Hepatocyte (in vitro differentiated cells): ENCODE results near the gene DPP9.

Source experiments
- CTCF ChIP-seq: fragments of 200-600 bp; sonication (generic); IDR thresholded peaks from 2 replicates; pipeline ENCODE4 v1.5.1; 2016; ENCODE audit warnings: antibody characterized with exemption, mild to moderate bottlenecking; ENCODE audit not compliant: poor library complexity
- EZH2 ChIP-seq: fragments of 200-600 bp; sonication (generic); IDR thresholded peaks from 2 replicates; pipeline ENCODE4 v1.6.1; 2016; ENCODE audit warnings: antibody characterized with exemption, mild to moderate bottlenecking, borderline replicate concordance
- EZH2phosphoT487 ChIP-seq: fragments of 200-600 bp; sonication (generic); IDR thresholded peaks from one replicate; pipeline ENCODE4 v1.6.1; 2018; ENCODE audit warnings: antibody characterized with exemption, mild to moderate bottlenecking, low read depth, moderate library complexity; ENCODE audit not compliant: unreplicated experiment, severe bottlenecking

DNA sequence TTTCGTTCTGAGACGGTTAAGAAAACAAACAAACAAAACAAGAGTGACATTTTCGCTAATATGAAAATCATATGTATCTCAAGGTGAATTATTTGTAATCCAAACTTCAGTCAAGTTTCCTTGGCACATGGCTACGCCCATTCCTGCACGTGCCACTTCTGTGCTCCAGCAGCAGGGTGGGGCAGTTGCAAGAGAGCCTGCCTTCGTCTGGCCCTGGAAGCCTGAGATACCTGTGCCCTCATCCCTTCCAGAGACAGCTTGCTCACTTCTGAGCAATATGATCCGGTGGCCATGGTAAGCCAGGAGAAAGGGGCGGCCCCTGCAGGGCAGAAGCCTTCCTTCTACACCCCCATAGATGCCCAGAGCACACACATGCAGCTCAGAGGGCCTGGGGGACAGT, 22.1 kb downstream of the DPP9 start:
- TF ChIP-seq CTCF (no peak), EZH2 (no peak), EZH2phosphoT487 (no peak)
